HL-60 (cell line): ENCODE results near the gene MYOF.

Experiments used
- DNase-seq, 2 experiments: peaks; one replicate each; pipeline ENCODE4 v3.0.0-alpha.2; 2010 to 2020; ENCODE audit warnings: low read depth in 1 of 2, low spot score in 1 of 2
- H3K27ac ChIP-seq: fragments of 250-450 bp; sonication (Bioruptor Pico); replicated peaks from 2 replicates; pipeline ENCODE4 v1.5.1; 2020; ENCODE audit warnings: mild to moderate bottlenecking, moderate library complexity
- H3K27me3 ChIP-seq: fragments of 250-450 bp; sonication (Bioruptor Pico); 2 replicates; pipeline ENCODE4 v1.5.1; 2021; ENCODE audit warnings: mild to moderate bottlenecking, moderate library complexity; ENCODE audit not compliant: insufficient read depth, poor library complexity, severe bottlenecking
- H3K4me3 ChIP-seq: replicated peaks from 2 replicates; pipeline ENCODE4 v1.5.1; 2011; ENCODE audit warnings: mild to moderate bottlenecking, control low read depth, low read length; ENCODE audit not compliant: insufficient read depth
- GABPA ChIP-seq: IDR thresholded peaks from 2 replicates; pipeline ENCODE4 v1.6.1; 2012; ENCODE audit warnings: low read depth
- POLR2AphosphoS5 ChIP-seq: IDR thresholded peaks from 2 replicates; pipeline ENCODE4 v1.6.1; 2012; ENCODE audit warnings: low read depth
- SPI1 ChIP-seq: IDR thresholded peaks from 2 replicates; pipeline ENCODE4 v1.6.1; 2012; ENCODE audit warnings: low read depth, mild to moderate bottlenecking, borderline replicate concordance
- TF ChIP-seq, protein P1 (sequence below): IDR thresholded peaks from one replicate; pipeline ENCODE4 v1.5.1; 2011; ENCODE audit warnings: low read length, control low read depth, inconsistent platforms; ENCODE audit not compliant: insufficient read depth
- TF ChIP-seq, protein P2 (sequence below): IDR thresholded peaks from 2 replicates; pipeline ENCODE4 v1.6.1; 2012; ENCODE audit warnings: low read depth; ENCODE audit not compliant: insufficient replicate concordance

Gene MYOF

DNA sequence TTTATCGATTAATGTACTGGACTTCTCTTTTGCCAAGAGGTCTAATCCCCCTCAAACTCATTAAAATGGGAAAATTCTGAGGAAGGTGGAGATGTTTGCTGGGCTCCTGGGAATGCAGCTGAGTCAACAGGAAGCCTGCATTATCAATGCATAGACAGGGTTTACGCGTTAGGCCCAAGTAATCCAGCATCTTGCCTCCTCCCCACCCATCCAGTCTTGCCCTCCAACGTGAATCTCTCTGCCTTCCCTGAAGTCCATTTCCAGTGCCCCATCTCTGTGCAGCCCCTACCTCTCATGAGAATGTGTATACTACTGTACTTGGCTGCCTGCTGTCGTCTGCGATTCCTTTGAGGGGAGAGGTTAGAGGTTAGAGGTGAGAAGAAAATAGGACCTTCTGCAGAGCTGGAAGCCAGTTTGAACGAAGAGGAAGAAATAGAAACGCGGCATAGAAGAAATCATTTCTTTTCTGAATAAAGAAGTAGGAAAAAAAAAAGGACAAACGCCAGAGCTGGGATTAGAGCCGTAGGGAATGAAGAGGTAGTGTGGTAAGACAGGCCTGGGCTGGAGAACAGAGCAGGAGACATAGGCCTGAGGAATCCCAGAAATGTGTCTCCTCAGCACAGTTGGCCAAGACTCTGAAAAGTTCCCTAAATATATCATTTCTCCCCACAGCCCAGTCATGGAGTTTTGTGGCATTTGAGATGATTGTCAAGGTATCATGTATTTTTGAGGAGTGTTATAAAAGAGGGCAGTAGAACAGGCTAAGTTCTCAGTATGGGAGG is 75.6 kb downstream of the MYOF start:
- TF ChIP-seq, protein P1, sequence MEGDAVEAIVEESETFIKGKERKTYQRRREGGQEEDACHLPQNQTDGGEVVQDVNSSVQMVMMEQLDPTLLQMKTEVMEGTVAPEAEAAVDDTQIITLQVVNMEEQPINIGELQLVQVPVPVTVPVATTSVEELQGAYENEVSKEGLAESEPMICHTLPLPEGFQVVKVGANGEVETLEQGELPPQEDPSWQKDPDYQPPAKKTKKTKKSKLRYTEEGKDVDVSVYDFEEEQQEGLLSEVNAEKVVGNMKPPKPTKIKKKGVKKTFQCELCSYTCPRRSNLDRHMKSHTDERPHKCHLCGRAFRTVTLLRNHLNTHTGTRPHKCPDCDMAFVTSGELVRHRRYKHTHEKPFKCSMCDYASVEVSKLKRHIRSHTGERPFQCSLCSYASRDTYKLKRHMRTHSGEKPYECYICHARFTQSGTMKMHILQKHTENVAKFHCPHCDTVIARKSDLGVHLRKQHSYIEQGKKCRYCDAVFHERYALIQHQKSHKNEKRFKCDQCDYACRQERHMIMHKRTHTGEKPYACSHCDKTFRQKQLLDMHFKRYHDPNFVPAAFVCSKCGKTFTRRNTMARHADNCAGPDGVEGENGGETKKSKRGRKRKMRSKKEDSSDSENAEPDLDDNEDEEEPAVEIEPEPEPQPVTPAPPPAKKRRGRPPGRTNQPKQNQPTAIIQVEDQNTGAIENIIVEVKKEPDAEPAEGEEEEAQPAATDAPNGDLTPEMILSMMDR = no peak
- TF ChIP-seq, protein P2, sequence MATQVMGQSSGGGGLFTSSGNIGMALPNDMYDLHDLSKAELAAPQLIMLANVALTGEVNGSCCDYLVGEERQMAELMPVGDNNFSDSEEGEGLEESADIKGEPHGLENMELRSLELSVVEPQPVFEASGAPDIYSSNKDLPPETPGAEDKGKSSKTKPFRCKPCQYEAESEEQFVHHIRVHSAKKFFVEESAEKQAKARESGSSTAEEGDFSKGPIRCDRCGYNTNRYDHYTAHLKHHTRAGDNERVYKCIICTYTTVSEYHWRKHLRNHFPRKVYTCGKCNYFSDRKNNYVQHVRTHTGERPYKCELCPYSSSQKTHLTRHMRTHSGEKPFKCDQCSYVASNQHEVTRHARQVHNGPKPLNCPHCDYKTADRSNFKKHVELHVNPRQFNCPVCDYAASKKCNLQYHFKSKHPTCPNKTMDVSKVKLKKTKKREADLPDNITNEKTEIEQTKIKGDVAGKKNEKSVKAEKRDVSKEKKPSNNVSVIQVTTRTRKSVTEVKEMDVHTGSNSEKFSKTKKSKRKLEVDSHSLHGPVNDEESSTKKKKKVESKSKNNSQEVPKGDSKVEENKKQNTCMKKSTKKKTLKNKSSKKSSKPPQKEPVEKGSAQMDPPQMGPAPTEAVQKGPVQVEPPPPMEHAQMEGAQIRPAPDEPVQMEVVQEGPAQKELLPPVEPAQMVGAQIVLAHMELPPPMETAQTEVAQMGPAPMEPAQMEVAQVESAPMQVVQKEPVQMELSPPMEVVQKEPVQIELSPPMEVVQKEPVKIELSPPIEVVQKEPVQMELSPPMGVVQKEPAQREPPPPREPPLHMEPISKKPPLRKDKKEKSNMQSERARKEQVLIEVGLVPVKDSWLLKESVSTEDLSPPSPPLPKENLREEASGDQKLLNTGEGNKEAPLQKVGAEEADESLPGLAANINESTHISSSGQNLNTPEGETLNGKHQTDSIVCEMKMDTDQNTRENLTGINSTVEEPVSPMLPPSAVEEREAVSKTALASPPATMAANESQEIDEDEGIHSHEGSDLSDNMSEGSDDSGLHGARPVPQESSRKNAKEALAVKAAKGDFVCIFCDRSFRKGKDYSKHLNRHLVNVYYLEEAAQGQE = no peak
- TF ChIP-seq SPI1 (no peak), GABPA (no peak), POLR2AphosphoS5 (no peak)

DNA sequence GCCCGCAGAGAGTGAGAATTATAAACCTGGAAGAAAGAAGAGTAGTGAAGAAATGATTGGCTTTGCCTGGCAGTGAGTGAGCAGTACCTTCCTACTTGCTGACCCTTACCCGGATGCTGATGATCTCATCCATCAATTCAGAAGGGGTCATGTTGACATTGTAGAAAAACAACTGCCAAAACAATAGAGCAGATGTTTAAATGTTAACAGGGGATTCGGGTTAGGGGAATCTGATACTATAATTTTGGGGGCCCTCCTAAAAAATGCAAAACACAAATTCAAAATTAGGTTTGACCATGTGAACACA is 78.1 kb downstream of the MYOF start:
- no peak overlapping the region for H3K27ac ChIP-seq
- no peak overlapping the region for H3K4me3 ChIP-seq
- no peaks in the 10 kb centered on the region for H3K27me3 ChIP-seq
- TF ChIP-seq, protein P2 = no peak
- TF ChIP-seq GABPA = no peak
- no peak for TF ChIP-seq SPI1
- no peak for TF ChIP-seq POLR2AphosphoS5
- TF ChIP-seq, protein P1 = no peak
- DNase-seq = no peak

More for the DNA sequence above, 75.6 kb downstream of the MYOF start:
- DNase-seq = no peak
- Histone ChIP-seq H3K27ac (no peak overlapping the region), H3K4me3 (no peak overlapping the region), H3K27me3 (no peaks in the 10 kb centered on the region)

DNA sequence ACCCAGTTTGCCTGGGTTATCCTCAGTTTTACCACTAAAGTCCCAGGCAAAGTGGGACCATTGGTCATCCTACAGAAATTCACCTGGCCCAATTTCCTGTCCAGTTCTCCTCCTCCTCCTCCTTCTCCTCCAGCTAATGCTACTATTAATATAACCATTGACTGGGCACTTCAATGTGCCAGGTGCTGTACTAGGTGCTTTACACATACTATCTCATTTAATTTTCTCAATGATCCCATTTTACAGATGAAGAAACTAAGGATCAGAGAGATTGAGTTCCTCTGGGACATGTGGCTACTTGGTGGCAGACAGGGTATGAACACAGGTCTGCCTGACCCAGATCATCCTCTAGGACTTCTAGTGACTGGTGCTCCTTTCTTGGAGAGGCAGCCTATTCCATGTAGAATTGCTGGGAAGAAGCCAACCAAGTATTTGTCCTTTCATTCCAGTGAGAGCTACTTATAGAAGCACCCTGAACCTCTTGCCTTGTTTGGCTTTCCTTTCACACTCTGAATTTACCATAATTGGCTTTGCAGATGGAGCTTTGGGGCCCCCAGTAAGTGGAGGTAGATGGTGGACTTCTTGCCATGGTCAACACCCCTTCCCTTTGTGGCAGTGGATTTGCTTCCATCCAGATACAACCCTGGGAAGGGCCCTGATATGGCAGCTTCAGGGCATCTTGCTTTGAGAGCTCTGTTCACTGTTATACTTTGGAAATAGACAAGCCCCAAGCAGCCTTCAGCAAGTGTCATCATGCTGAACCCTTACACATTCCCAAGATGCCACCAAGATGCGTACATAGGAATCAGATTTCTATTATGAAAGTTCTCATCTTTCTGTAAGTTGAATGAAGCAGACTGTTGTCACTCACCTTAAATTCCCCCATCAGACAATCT is 78.7 kb downstream of the MYOF start:
- H3K27me3 ChIP-seq = no peaks in the 10 kb centered on the region
- H3K27ac ChIP-seq = no peak overlapping the region
- TF ChIP-seq POLR2AphosphoS5 (no peak), SPI1 (no peak), GABPA (no peak)
- TF ChIP-seq, protein P1 = no peak
- TF ChIP-seq, protein P2 = no peak
- DNase-seq = no peak
- H3K4me3 ChIP-seq = no peak overlapping the region
